SIG-M5 treated with dmso at 0.1 percent for 504 hours (cell line): Measurements from ENCODE around the gene NFKB1.

Experiments used
- DNase-seq: peaks from one replicate; lab custom pipeline; 2025; ENCODE audit not compliant: unreplicated experiment; lab: John Stamatoyannopoulos, UW

The NFKB1 gene

GRCh38 chr4:102493794-102494193, 7.4 kb upstream of the NFKB1 start:
- DNase-seq, result no peak

GRCh38 chr4:102494603-102495002, 6.6 kb upstream of the NFKB1 start:
- DNase-seq, result no peak

- no peak for DNase-seq
Measured at GRCh38 chr4:102497986-102498385, 3.2 kb upstream of the NFKB1 start.

GRCh38 chr4:102500352-102500695, 835 bp upstream of the NFKB1 start:
- DNase-seq, result no peak

- DNase-seq, result no peak
Measured at GRCh38 chr4:102501447-102501696, 213 bp downstream of the NFKB1 start.

GRCh38 chr4:102502543-102502818, 1.3 kb downstream of the NFKB1 start:
- DNase-seq, result no peak

GRCh38 chr4:102503301-102503746, 2.2 kb downstream of the NFKB1 start:
- DNase-seq, result peak; percentile 20

GRCh38 chr4:102503831-102504786, 3.0 kb downstream of the NFKB1 start:
- DNase-seq, result no peak

- no peak for DNase-seq
Measured at GRCh38 chr4:102504941-102505340, 3.8 kb downstream of the NFKB1 start.

GRCh38 chr4:102505708-102506107, 4.5 kb downstream of the NFKB1 start:
- no peak for DNase-seq

GRCh38 chr4:102506523-102506922, 5.4 kb downstream of the NFKB1 start:
- DNase-seq, result no peak

GRCh38 chr4:102511830-102512605, 10.9 kb downstream of the NFKB1 start:
- DNase-seq, result no peak

- DNase-seq, result no peak
Measured at GRCh38 chr4:102514298-102514964, 13.3 kb downstream of the NFKB1 start.

- DNase-seq, result no peak
Measured at GRCh38 chr4:102517753-102518152, 16.6 kb downstream of the NFKB1 start.

- DNase-seq, result no peak
Measured at GRCh38 chr4:102518703-102519131, 17.6 kb downstream of the NFKB1 start.

- DNase-seq, result no peak
Measured at GRCh38 chr4:102519925-102520324, 18.8 kb downstream of the NFKB1 start.

GRCh38 chr4:102521570-102521969, 20.4 kb downstream of the NFKB1 start:
- DNase-seq, result no peak

- DNase-seq, result no peak
Measured at GRCh38 chr4:102522031-102522440, 20.9 kb downstream of the NFKB1 start.

GRCh38 chr4:102524691-102525090, 23.5 kb downstream of the NFKB1 start:
- DNase-seq, result no peak

- peak; percentile 72 for DNase-seq
Measured at GRCh38 chr4:102525097-102525496, 23.9 kb downstream of the NFKB1 start.

- DNase-seq, result no peak
Measured at GRCh38 chr4:102525504-102525903, 24.3 kb downstream of the NFKB1 start.

- DNase-seq, result no peak
Measured at GRCh38 chr4:102526532-102526931, 25.4 kb downstream of the NFKB1 start.
